Keratinocyte (primary cell): Measurements from ENCODE around the gene CFAP45. TPM values are rescaled to one million over a fixed set of nuclear protein-coding genes. Genes with fewer than 3 reads are reported as not detected.
A peak's percentile ranks its signal among the peaks of the same experiment; 100 is the strongest.

Experiments
- DNase-seq: peaks from one replicate; pipeline ENCODE4 v3.0.0-alpha.2; 2011; ENCODE audit warnings: low read depth, missing footprints, low spot score
- FAIRE-seq: peaks from 2 replicates; lab custom pipeline; 2011; peaks lifted over from hg19 to GRCh38; lab: Jason Lieb, UNC
- H2AFZ ChIP-seq: 2 replicates; pipeline ENCODE4 v1.6.0; 2012; ENCODE audit warnings: low read length, control low read depth, inconsistent platforms; ENCODE audit not compliant: control insufficient read depth
- H3K27ac ChIP-seq: 2 replicates; pipeline ENCODE4 v1.5.1; 2011; ENCODE audit warnings: low read length; ENCODE audit not compliant: control insufficient read depth, insufficient read depth
- H3K27me3 ChIP-seq: 3 replicates; pipeline ENCODE4 v1.6.0; 2011; ENCODE audit warnings: low read length; ENCODE audit not compliant: control insufficient read depth, insufficient read depth; ENCODE audit errors: extremely low read depth
- H3K36me3 ChIP-seq, 2 experiments: 2 replicates in 1 of 2; 3 replicates in 1 of 2; pipeline ENCODE4 v1.5.1; 2011; ENCODE audit warnings: low read length in 2 of 2, mild to moderate bottlenecking in 1 of 2; ENCODE audit not compliant: control insufficient read depth in 2 of 2, insufficient read depth in 2 of 2; ENCODE audit errors: extremely low read depth in 1 of 2
- H3K4me1 ChIP-seq: 3 replicates; pipeline ENCODE4 v1.5.1; 2011; ENCODE audit warnings: low read length; ENCODE audit not compliant: control insufficient read depth, insufficient read depth; ENCODE audit errors: extremely low read depth
- H3K4me2 ChIP-seq: 3 replicates; pipeline ENCODE4 v1.6.0; 2011; ENCODE audit warnings: low read depth, low read length; ENCODE audit not compliant: control insufficient read depth, insufficient read depth; ENCODE audit errors: extremely low read depth
- H3K4me3 ChIP-seq, 3 experiments: fragments of 200-600 bp in 1 of 3; sonication (generic) in 1 of 3; 2 replicates in 2 of 3; 3 replicates in 1 of 3; pipeline ENCODE4 v1.5.1; 2011 to 2016; ENCODE audit warnings: low read length in 3 of 3, mild to moderate bottlenecking in 3 of 3, control low read depth in 2 of 3, inconsistent platforms in 1 of 3, low read depth in 1 of 3, mixed read lengths in 1 of 3, mixed run types in 1 of 3, moderate library complexity in 1 of 3; ENCODE audit not compliant: control insufficient read depth in 2 of 3, insufficient read depth in 2 of 3; ENCODE audit errors: extremely low read depth in 1 of 3
- H3K79me2 ChIP-seq: 2 replicates; pipeline ENCODE4 v1.6.0; 2012; ENCODE audit warnings: low read length; ENCODE audit not compliant: control insufficient read depth, insufficient read depth
- H3K9ac ChIP-seq: 3 replicates; pipeline ENCODE4 v1.6.0; 2011; ENCODE audit warnings: low read length; ENCODE audit not compliant: control insufficient read depth, insufficient read depth; ENCODE audit errors: extremely low read depth
- H3K9me1 ChIP-seq: 3 replicates; pipeline ENCODE4 v1.6.0; 2011; ENCODE audit warnings: low read length; ENCODE audit not compliant: control insufficient read depth, insufficient read depth; ENCODE audit errors: extremely low read depth
- H3K9me3 ChIP-seq: 2 replicates; pipeline ENCODE4 v1.5.1; 2012; ENCODE audit warnings: low read depth, low read length; ENCODE audit not compliant: control insufficient read depth
- H4K20me1 ChIP-seq: 3 replicates; pipeline ENCODE4 v1.6.0; 2011; ENCODE audit warnings: low read length; ENCODE audit not compliant: control insufficient read depth, insufficient read depth; ENCODE audit errors: extremely low read depth
- CTCF ChIP-seq, 3 experiments: IDR thresholded peaks in 1 of 3; conservative IDR thresholded peaks in 1 of 3; optimal IDR thresholded peaks in 1 of 3; 2 replicates in 2 of 3; 3 replicates in 1 of 3; pipeline versions ENCODE3 to v1.5.1; 2011; ENCODE audit warnings: low read length in 3 of 3, mild to moderate bottlenecking in 3 of 3, moderate library complexity in 2 of 3, control low read depth in 1 of 3, inconsistent platforms in 1 of 3; ENCODE audit not compliant: insufficient read depth in 2 of 3; ENCODE audit errors: extremely low read depth in 1 of 3
- EZH2 ChIP-seq: IDR thresholded peaks from one replicate; pipeline ENCODE4 v1.6.1; 2012; ENCODE audit warnings: inconsistent platforms, mild to moderate bottlenecking, low read length, moderate library complexity
- dilution Hi-C: fragments of 300-500 bp; cut with MboI; formaldehyde crosslinking; loops from one replicate; pipeline ENCODE4 v1.7.0; 2020; ENCODE audit warnings: low sequenced_read_pairs; ENCODE audit not compliant: extremely low pct_ligation_motif_present
- polyA plus RNA-seq, 5 experiments: library from polyadenylated mRNA; depleted of rRNA in 3 of 5; stranded (reverse) in 3 of 5; stranded (forward) in 1 of 5; unstranded in 1 of 5; fragments of >200 nt; gene quantifications; 1 replicate in 1 of 5; 2 replicates in 3 of 5; 3 replicates in 1 of 5; pipeline versions ENCODE4 v1.2.1 to v1.2.3, GENCODE V29; 2011 to 2012; ENCODE audit warnings: missing spikeins in 2 of 5, low read depth in 1 of 5, low replicate concordance in 1 of 5

CFAP45 gene
- polyA plus RNA-seq, 1 donor (not counting 4 experiments of a cell fraction or from before 2014, with no cell fraction given) = 2.3 TPM

DNA sequence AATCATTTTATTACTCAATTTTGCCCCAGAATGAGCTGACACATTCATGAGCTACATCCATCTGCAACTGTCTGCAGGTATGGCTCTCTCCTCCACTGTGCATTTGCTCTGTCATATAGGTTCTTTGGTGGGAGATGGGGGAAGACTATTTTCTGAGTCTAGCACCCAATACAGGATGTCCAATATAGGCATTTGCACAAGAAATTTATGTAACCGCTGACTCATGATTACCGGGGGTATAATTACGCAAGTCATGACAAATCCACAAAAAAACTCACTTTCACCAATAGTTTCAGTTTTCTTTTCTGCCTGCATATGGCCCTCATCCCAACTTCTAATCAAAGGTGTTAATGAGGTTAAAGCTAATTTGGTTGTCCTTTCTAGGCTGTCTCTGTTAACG lies 20.0 kb downstream of the CFAP45 start:
- TF ChIP-seq EZH2 (no peak), CTCF (optimal IDR thresholded peaks at IDR 0.05 in 1 of 3, IDR thresholded peaks at IDR 0.05 in 1 of 3, conservative IDR thresholded peaks at IDR 0.05 in 1 of 3; ENCODE audit: extremely low read depth in 1 of 3, insufficient read depth in 2 of 3, low read length in 3 of 3) (no peak)
- peak; percentile 62 for FAIRE-seq
- DNase-seq = no peak

DNA sequence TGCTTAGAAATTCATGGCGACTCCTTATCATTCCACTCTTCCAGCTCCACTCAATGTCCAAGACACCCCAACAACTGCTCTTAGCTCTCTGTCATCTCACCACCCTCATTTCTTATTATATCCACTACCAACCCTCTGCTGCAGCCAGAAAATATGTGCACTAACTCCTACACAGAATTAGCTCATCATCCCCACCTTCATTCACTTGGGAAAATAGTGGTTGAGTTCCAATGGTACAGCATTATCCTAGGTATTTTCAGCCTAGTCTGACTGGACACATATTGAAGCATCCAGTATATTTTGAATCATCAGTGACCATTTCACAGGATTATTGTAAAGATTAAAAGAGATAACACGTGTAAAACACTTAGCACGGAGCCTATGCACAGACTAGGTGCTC lies 20.8 kb downstream of the CFAP45 start:
- Histone ChIP-seq H2AFZ (no peak overlapping the region), H3K4me1 (peaks cover 39% of the 10 kb centered on the region)

More for the DNA sequence above, 20.0 kb downstream of the CFAP45 start:
- Histone ChIP-seq H2AFZ (peak overlapping the region; percentile 32), H3K79me2 (no peaks in the 10 kb centered on the region), H3K4me1 (peaks cover 39% of the 10 kb centered on the region), H3K36me3 (no peaks in the 10 kb centered on the region), H3K4me3 (peak overlapping the region in 1 of 3 experiments; percentile 6), H3K27ac (peak overlapping the region; percentile 48), H3K9ac (no peak overlapping the region), H3K4me2 (peak overlapping the region; percentile 73), H3K9me3 (no peaks in the 10 kb centered on the region), H3K9me1 (no peaks in the 10 kb centered on the region), H3K27me3 (no peaks in the 10 kb centered on the region), H4K20me1 (no peaks in the 10 kb centered on the region)
- dilution Hi-C loops = no loop called here

More for the DNA sequence above, 20.8 kb downstream of the CFAP45 start:
- no peaks in the 10 kb centered on the region for H3K27me3 ChIP-seq
- no peaks in the 10 kb centered on the region for H3K79me2 ChIP-seq
- H4K20me1 ChIP-seq = no peaks in the 10 kb centered on the region
- H3K4me3 ChIP-seq = no peak overlapping the region
- no peak for TF ChIP-seq CTCF (optimal IDR thresholded peaks at IDR 0.05 in 1 of 3, IDR thresholded peaks at IDR 0.05 in 1 of 3, conservative IDR thresholded peaks at IDR 0.05 in 1 of 3; ENCODE audit: extremely low read depth in 1 of 3, insufficient read depth in 2 of 3, low read length in 3 of 3)
- TF ChIP-seq EZH2 = no peak
- no peaks in the 10 kb centered on the region for H3K9me1 ChIP-seq
- H3K9ac ChIP-seq = no peak overlapping the region
- no peaks in the 10 kb centered on the region for H3K9me3 ChIP-seq
- H3K27ac ChIP-seq = no peak overlapping the region
- no peaks in the 10 kb centered on the region for H3K36me3 ChIP-seq
- FAIRE-seq (no peak), DNase-seq (no peak)
- dilution Hi-C loops = no loop called here
- H3K4me2 ChIP-seq = no peak overlapping the region
